ENCODE results near the gene ACBD4. TPM values are rescaled to one million over a fixed set of nuclear protein-coding genes. Genes with fewer than 3 reads are reported as not detected.

The ACBD4 gene
- total and polyA plus RNA-seq, 2 of the 4 experiments (the other 2 are of a cell fraction) = 2.3 to 5.7 TPM

- peak overlapping the region; percentile 97 for H3K14ac ChIP-seq (replicated peaks; ENCODE audit: low read depth, low read length)
- H3K9ac ChIP-seq (ENCODE audit: low read depth, low read length) = peak overlapping the region; percentile 70
- peak overlapping the region; percentile 48 for H3K4me2 ChIP-seq (ENCODE audit: low read depth, low read length)
- H2AK9ac ChIP-seq (replicated peaks; ENCODE audit: low read depth, low read length, poor library complexity) = peak overlapping the region; percentile 80
- no peaks in the 10 kb centered on the region for H3K27me3 ChIP-seq (ENCODE audit: control insufficient read depth, insufficient read depth, low read length)
- intact Hi-C loops (cut with micrococcal nuclease) (no loop called here), dilution Hi-C loops (cut with HindIII; ENCODE audit: low sequenced_read_pairs, unreplicated experiment) (no loop called here), in situ Hi-C loops (cut with MboI; ENCODE audit: low sequenced_read_pairs) (no loop called here)
- peak overlapping the region; percentile 72 for H4K5ac ChIP-seq (ENCODE audit: low read depth, low read length)
- no TSS peak for BruUV-seq (replicated peaks)
- POLR2A ChIA-PET (ENCODE audit: unreplicated experiment) = interaction anchor here (0.5 to 4.9 kb wide), 10 partner anchors 11 to 235 kb away, joined by 3 to 53 read pairs (median 4); partner anchors contain the start of genes ACBD4, HEXIM2 and MAP3K14
- peak overlapping the region; percentile 89 for H4K91ac ChIP-seq (ENCODE audit: insufficient read depth, low read depth, low read length)
- H3K79me1 ChIP-seq (ENCODE audit: low read depth in 1 of 2, low read length in 2 of 2) = peaks cover 7 to 46% of the 10 kb centered on the region in 2 experiments; a peak in 2 of 4 replicates
- peak overlapping the region; percentile 77 to 95 for H4K8ac ChIP-seq (ENCODE audit: low read depth in 2 of 2, low read length in 2 of 2)
- peaks cover 37% of the 10 kb centered on the region for H4K20me1 ChIP-seq (ENCODE audit: insufficient read depth, low read length)
- H3K4me1 ChIP-seq (ENCODE audit: control insufficient read depth, insufficient read depth, low read length) = peaks cover 19% of the 10 kb centered on the region
- ATAC-seq (ENCODE audit: low read depth) (peak; percentile 8), DNase-seq (peak; percentile 97)
- CTCF ChIA-PET = interaction anchor here (0.7 to 4.7 kb wide), 4 partner anchors 12 to 177 kb away, joined by 3 to 60 read pairs (median 18); partner anchors contain the start of gene ACBD4
- H3K56ac ChIP-seq (ENCODE audit: extremely low read depth, insufficient read depth, low read length) = peak overlapping the region; percentile 98
- H2BK5ac ChIP-seq (ENCODE audit: low read depth, low read length, poor library complexity, severe bottlenecking) = peak overlapping the region; percentile 93
- 0 out of 2 replicates have a peak, but pooled peaks cover 2% of the 10 kb centered on the region for H3K36me3 ChIP-seq (ENCODE audit: control insufficient read depth, insufficient read depth, low read length)
- peak overlapping the region; percentile 96 for H2BK20ac ChIP-seq (ENCODE audit: low read depth, low read length)
- no peaks in the 10 kb centered on the region for H3K9me3 ChIP-seq (ENCODE audit: control insufficient read depth, insufficient read depth, low read length)
- H2BK120ac ChIP-seq (ENCODE audit: low read depth, low read length) = peak overlapping the region; percentile 94
- WGBS, 2 experiments (ENCODE audit: extremely low coverage in 2 of 2, insufficient read length in 1 of 2) = 1% methylated on average over 20 of the region's 38 CpGs; no CpG with 5 or more reads in 1 of the 2 experiments
- H2BK15ac ChIP-seq (ENCODE audit: low read depth, low read length) = peak overlapping the region; percentile 51; the same call in 2 of the 3 replicates
- H2AK5ac ChIP-seq (ENCODE audit: low read depth, low read length) = peak overlapping the region; percentile 23; the same call in 1 of the 2 replicates
- H2AFZ ChIP-seq (replicated peaks; ENCODE audit: low read length, poor library complexity) = peak overlapping the region; percentile 84
- TF ChIP-seq BHLHE40 (IDR thresholded peaks at IDR 0.05; ENCODE audit: low read depth, low read length) (peak; percentile 97), CHD1 (IDR thresholded peaks at IDR 0.05; ENCODE audit: low read depth, low read length) (peak; percentile 96; the same call in 1 of the 2 replicates), FOS (IDR thresholded peaks at IDR 0.05; ENCODE audit: low read depth, low read length) (0 out of 2 replicates have a peak, but pooled peaks have one; percentile 0), CEBPB (IDR thresholded peaks at IDR 0.05; ENCODE audit: low read depth, low read length) (no peak)
- H3K9me1 ChIP-seq (ENCODE audit: insufficient read depth, low read length) = peaks cover 18% of the 10 kb centered on the region
- peak overlapping the region; percentile 93 for H3K4ac ChIP-seq (ENCODE audit: low read depth, low read length)
- H3K4me3 ChIP-seq (ENCODE audit: insufficient read depth, low read depth, low read length) = peak overlapping the region; percentile 56
- peak overlapping the region; percentile 63 for H3K18ac ChIP-seq (ENCODE audit: low read depth, low read length)
- H3K27ac ChIP-seq (ENCODE audit: insufficient read depth, low read length) = peak overlapping the region; percentile 90
- H3K23ac ChIP-seq (ENCODE audit: low read depth, low read length) = peak overlapping the region; percentile 64; the same call in 1 of the 2 replicates
Observed at GRCh38 chr17:45147581-45148182, 12.2 kb downstream of the ACBD4 start.

Measured in IMR-90 (cell line).